H9 (cell line): ENCODE results near the gene MIB2. TPM values are rescaled to one million over a fixed set of nuclear protein-coding genes. Genes with fewer than 3 reads are reported as not detected.

Experiments used
- DNase-seq: peaks from one replicate; pipeline ENCODE4 v3.0.0-alpha.2; 2017
- H2AFZ ChIP-seq: one replicate; pipeline ENCODE4 v1.6.1; 2013; ENCODE audit warnings: mild to moderate bottlenecking, low read length, control low read depth, moderate library complexity
- H2AK5ac ChIP-seq: 2 replicates; pipeline ENCODE4 v1.6.1; 2013; ENCODE audit warnings: low read length, control low read depth, mixed read lengths; ENCODE audit not compliant: insufficient read length
- H2BK120ac ChIP-seq: one replicate; pipeline ENCODE4 v1.6.1; 2013; ENCODE audit warnings: low read depth, mild to moderate bottlenecking, low read length, control low read depth, inconsistent platforms; ENCODE audit not compliant: poor library complexity, severe bottlenecking
- H2BK12ac ChIP-seq: 2 replicates; pipeline ENCODE4 v1.6.1; 2013; ENCODE audit warnings: low read length, control low read depth, mixed read lengths, low read depth; ENCODE audit not compliant: insufficient read length
- H2BK15ac ChIP-seq: 2 replicates; pipeline ENCODE4 v1.6.1; 2013; ENCODE audit warnings: low read depth, low read length, control low read depth
- H2BK20ac ChIP-seq: one replicate; pipeline ENCODE4 v1.6.1; 2013; ENCODE audit warnings: low read depth, mild to moderate bottlenecking, low read length, control low read depth, inconsistent platforms; ENCODE audit not compliant: poor library complexity, severe bottlenecking
- H2BK5ac ChIP-seq: 2 replicates; pipeline ENCODE4 v1.6.1; 2013; ENCODE audit warnings: low read length, control low read depth, mixed read lengths; ENCODE audit not compliant: insufficient read length
- H3K14ac ChIP-seq: 2 replicates; pipeline ENCODE4 v1.6.1; 2013; ENCODE audit warnings: low read length, control low read depth; ENCODE audit not compliant: insufficient read depth
- H3K18ac ChIP-seq: 2 replicates; pipeline ENCODE4 v1.6.1; 2013; ENCODE audit warnings: low read depth, mild to moderate bottlenecking, mixed read lengths, low read length, control low read depth; ENCODE audit not compliant: insufficient read length
- H3K23ac ChIP-seq: 2 replicates; pipeline ENCODE4 v1.6.1; 2013; ENCODE audit warnings: low read length, control low read depth, mixed read lengths, low read depth; ENCODE audit not compliant: insufficient read length
- H3K23me2 ChIP-seq: 2 replicates; pipeline ENCODE4 v1.6.1; 2013; ENCODE audit warnings: low read depth, mild to moderate bottlenecking, mixed read lengths, low read length, control low read depth; ENCODE audit not compliant: insufficient read length, poor library complexity, severe bottlenecking
- H3K27ac ChIP-seq: 2 replicates; pipeline ENCODE4 v1.5.1; 2013; ENCODE audit warnings: low read length, control low read depth, mixed read lengths, low read depth; ENCODE audit not compliant: insufficient read length
- H3K27me3 ChIP-seq: 2 replicates; pipeline ENCODE4 v1.6.1; 2013; ENCODE audit warnings: low read length, control low read depth, inconsistent platforms; ENCODE audit not compliant: insufficient read depth
- H3K4ac ChIP-seq: 2 replicates; pipeline ENCODE4 v1.6.1; 2013; ENCODE audit warnings: low read depth, mild to moderate bottlenecking, control low read depth, inconsistent platforms, low read length, moderate library complexity
- H3K4me1 ChIP-seq: 2 replicates; pipeline ENCODE4 v1.6.1; 2013; ENCODE audit warnings: low read length, control low read depth, inconsistent platforms; ENCODE audit not compliant: insufficient read depth
- H3K4me2 ChIP-seq: 2 replicates; pipeline ENCODE4 v1.6.1; 2013; ENCODE audit warnings: low read length, control low read depth, mixed read lengths; ENCODE audit not compliant: insufficient read length, insufficient read depth
- H3K56ac ChIP-seq: 2 replicates; pipeline ENCODE4 v1.6.1; 2013; ENCODE audit warnings: low read depth, mild to moderate bottlenecking, mixed read lengths, low read length, control low read depth; ENCODE audit not compliant: insufficient read length
- H3K79me1 ChIP-seq: 2 replicates; pipeline ENCODE4 v1.6.1; 2013; ENCODE audit warnings: low read depth, mild to moderate bottlenecking, moderate library complexity, low read length, control low read depth, inconsistent platforms; ENCODE audit not compliant: insufficient read depth, poor library complexity, severe bottlenecking
- H3K79me2 ChIP-seq: 2 replicates; pipeline ENCODE4 v1.6.1; 2013; ENCODE audit warnings: low read length, control low read depth, inconsistent platforms; ENCODE audit not compliant: insufficient read depth
- H3K9ac ChIP-seq: 2 replicates; pipeline ENCODE4 v1.6.1; 2013; ENCODE audit warnings: low read length, control low read depth, mixed read lengths; ENCODE audit not compliant: insufficient read length; ENCODE audit errors: extremely low read depth
- H3K9me3 ChIP-seq: one replicate; pipeline ENCODE4 v1.6.1; 2013; ENCODE audit warnings: low read depth, low read length, inconsistent platforms; ENCODE audit not compliant: control insufficient read depth
- H3T11ph ChIP-seq: one replicate; pipeline ENCODE4 v1.6.1; 2013; ENCODE audit warnings: mild to moderate bottlenecking, low read length, control low read depth, inconsistent platforms
- H4K20me1 ChIP-seq: one replicate; pipeline ENCODE4 v1.6.1; 2013; ENCODE audit not compliant: control insufficient read depth, insufficient read length, insufficient read depth
- H4K5ac ChIP-seq: 2 replicates; pipeline ENCODE4 v1.6.1; 2013; ENCODE audit warnings: low read depth, mild to moderate bottlenecking, mixed read lengths, low read length, control low read depth; ENCODE audit not compliant: insufficient read length
- H4K8ac ChIP-seq: replicated peaks from 2 replicates; pipeline ENCODE4 v1.6.1; 2013; ENCODE audit warnings: low read length, control low read depth, mixed read lengths, low read depth; ENCODE audit not compliant: insufficient read length
- H4K91ac ChIP-seq: 2 replicates; pipeline ENCODE4 v1.6.1; 2013; ENCODE audit warnings: low read depth, mild to moderate bottlenecking, moderate library complexity, mixed read lengths, low read length, control low read depth; ENCODE audit not compliant: insufficient read length
- H3K27ac Mint-ChIP-seq, 3 experiments: 2 replicates in 2 of 3; 3 replicates in 1 of 3; pipeline ENCODE4 v1.8.0; 2020 to 2021; ENCODE audit warnings: mixed read lengths in 3 of 3, mild to moderate bottlenecking in 1 of 3, moderate library complexity in 1 of 3
- H3K27me3 Mint-ChIP-seq: 2 replicates; pipeline ENCODE4 v1.8.0; 2021; ENCODE audit warnings: low read depth, mild to moderate bottlenecking, moderate library complexity, mixed read lengths
- H3K36me3 Mint-ChIP-seq, 3 experiments: 2 replicates in 2 of 3; 3 replicates in 1 of 3; pipeline ENCODE4 v1.8.0; 2020 to 2021; ENCODE audit warnings: low read depth in 3 of 3, mixed read lengths in 3 of 3; ENCODE audit not compliant: insufficient read depth in 1 of 3
- H3K4me1 Mint-ChIP-seq, 2 experiments: 2 replicates each; pipeline ENCODE4 v1.8.0; 2020; ENCODE audit warnings: mixed read lengths in 2 of 2
- H3K4me3 Mint-ChIP-seq, 2 experiments: 2 replicates in 1 of 2; 3 replicates in 1 of 2; pipeline ENCODE4 v1.8.0; 2020 to 2021; ENCODE audit warnings: mild to moderate bottlenecking in 2 of 2, mixed read lengths in 2 of 2, moderate library complexity in 1 of 2
- H3K9me3 Mint-ChIP-seq, 2 experiments: 2 replicates in 1 of 2; 3 replicates in 1 of 2; pipeline ENCODE4 v1.8.0; 2020; ENCODE audit warnings: mild to moderate bottlenecking in 2 of 2, mixed read lengths in 2 of 2, moderate library complexity in 1 of 2
- WGBS: extraction: QIAGEN DNeasy Blood & Tissue Kit; methylation state at CpG from one replicate; pipeline ENCODE4 v1.1.7; 2013; ENCODE audit warnings: missing lambda C conversion rate, low lambda C conversion rate, mixed read lengths; ENCODE audit not compliant: insufficient read length; ENCODE audit errors: extremely low coverage; 5-methylcytosine and 5-hydroxymethylcytosine counted together
- total RNA-seq: library from RNA; stranded (reverse); gene quantifications from 2 replicates; pipeline ENCODE4 v1.2.1, GENCODE V29; 2021
- TF ChIP-seq, protein P1 (sequence below): fragments of 200-600 bp; sonication (generic); conservative IDR thresholded peaks from 3 replicates; pipeline ENCODE4 v1.8.0; 2021; ENCODE audit warnings: antibody characterized with exemption, mild to moderate bottlenecking

The MIB2 gene
- total RNA-seq, 1 experiment from 2014 or later = 77.8 TPM

- Histone ChIP-seq H2BK5ac (no peak overlapping the region), H3K4ac (no peak overlapping the region), H2BK15ac (no peak overlapping the region), H2AK5ac (no peak overlapping the region), H4K91ac (no peak overlapping the region), H4K5ac (no peak overlapping the region), H4K20me1 (no peaks in the 10 kb centered on the region), H3K9me3 (no peaks in the 10 kb centered on the region), H4K8ac (no peak overlapping the region), H2AFZ (no peak overlapping the region), H2BK12ac (no peak overlapping the region), H3K18ac (no peak overlapping the region), H3K4me2 (no peak overlapping the region), H3K79me1 (no peaks in the 10 kb centered on the region), H3K14ac (no peak overlapping the region), H3T11ph (no peak overlapping the region), H3K23me2 (peaks cover 15% of the 10 kb centered on the region), H3K23ac (no peak overlapping the region), H2BK20ac (no peak overlapping the region), H3K56ac (no peak overlapping the region), H3K27ac (no peak overlapping the region), H2BK120ac (no peak overlapping the region), H3K79me2 (no peaks in the 10 kb centered on the region), H3K9ac (no peak overlapping the region), H3K27me3 (no peaks in the 10 kb centered on the region), H3K4me1 (peaks cover 5% of the 10 kb centered on the region; the same call in 1 of the 2 replicates)
- peaks cover 16 to 19% of the 10 kb centered on the region in 2 experiments for H3K4me1 Mint-ChIP-seq
- no peak overlapping the region for H3K4me3 Mint-ChIP-seq
- no CpG with 5 or more reads among the region's 3 CpGs for WGBS
- TF ChIP-seq, protein P1, sequence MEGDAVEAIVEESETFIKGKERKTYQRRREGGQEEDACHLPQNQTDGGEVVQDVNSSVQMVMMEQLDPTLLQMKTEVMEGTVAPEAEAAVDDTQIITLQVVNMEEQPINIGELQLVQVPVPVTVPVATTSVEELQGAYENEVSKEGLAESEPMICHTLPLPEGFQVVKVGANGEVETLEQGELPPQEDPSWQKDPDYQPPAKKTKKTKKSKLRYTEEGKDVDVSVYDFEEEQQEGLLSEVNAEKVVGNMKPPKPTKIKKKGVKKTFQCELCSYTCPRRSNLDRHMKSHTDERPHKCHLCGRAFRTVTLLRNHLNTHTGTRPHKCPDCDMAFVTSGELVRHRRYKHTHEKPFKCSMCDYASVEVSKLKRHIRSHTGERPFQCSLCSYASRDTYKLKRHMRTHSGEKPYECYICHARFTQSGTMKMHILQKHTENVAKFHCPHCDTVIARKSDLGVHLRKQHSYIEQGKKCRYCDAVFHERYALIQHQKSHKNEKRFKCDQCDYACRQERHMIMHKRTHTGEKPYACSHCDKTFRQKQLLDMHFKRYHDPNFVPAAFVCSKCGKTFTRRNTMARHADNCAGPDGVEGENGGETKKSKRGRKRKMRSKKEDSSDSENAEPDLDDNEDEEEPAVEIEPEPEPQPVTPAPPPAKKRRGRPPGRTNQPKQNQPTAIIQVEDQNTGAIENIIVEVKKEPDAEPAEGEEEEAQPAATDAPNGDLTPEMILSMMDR = no peak
- peaks cover 0 to 7% (median 0%) of the 10 kb centered on the region in 3 experiments; a peak in 2 of 7 replicates for H3K36me3 Mint-ChIP-seq
- H3K27ac Mint-ChIP-seq = no peak overlapping the region
- no peaks in the 10 kb centered on the region; a peak in 1 of 5 replicates for H3K9me3 Mint-ChIP-seq
- no peak for DNase-seq
- H3K27me3 Mint-ChIP-seq = peaks cover 3% of the 10 kb centered on the region
Observed at GRCh38 chr1:1612104-1612400, 3.2 kb upstream of the MIB2 start.
